NCI-H146 (cell line): ENCODE data around the gene CNN2.

Source experiments
- DNase-seq: peaks from one replicate; lab custom pipeline; 2025; lab: John Stamatoyannopoulos, UW

The CNN2 gene

DNA sequence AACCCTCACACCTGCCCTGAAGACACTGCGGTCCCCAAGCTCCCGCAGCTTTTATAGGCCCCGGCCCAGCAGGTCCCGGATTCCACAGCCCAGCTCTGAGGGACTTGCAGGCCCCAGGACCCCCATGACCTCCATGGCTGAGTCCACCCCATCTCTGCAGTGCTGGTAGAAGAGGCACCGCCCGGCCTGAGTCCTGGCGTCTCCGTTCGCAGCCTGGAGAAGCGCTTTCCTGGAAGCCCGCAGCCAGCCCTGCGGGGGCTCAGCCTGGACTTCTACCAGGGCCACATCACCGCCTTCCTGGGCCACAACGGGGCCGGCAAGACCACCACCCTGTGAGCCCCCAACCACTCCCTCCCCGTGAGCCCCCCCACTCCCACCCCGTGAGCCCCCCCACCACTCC is 22.7 kb downstream of the CNN2 start:
- DNase-seq, result no peak

DNA sequence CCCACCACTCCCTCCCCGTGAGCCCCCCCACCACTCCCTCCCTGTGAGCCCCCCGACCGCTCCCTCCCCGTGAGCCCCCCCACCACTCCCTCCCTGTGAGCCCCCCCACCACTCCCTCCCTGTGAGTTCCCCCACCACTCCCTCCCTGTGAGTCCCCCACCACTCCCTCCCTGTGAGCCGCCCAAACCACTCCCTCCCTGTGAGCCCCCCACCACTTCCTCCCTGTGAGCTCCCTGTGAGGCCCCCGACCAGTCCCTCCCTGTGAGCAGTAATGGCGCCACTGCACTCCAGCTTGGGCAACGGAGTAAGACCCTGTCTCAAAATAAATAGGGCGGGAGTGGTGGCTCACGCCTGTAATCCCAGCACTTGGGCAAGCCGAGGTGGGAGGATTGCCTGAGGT is 23.4 kb downstream of the CNN2 start:
- DNase-seq, result no peak

DNA sequence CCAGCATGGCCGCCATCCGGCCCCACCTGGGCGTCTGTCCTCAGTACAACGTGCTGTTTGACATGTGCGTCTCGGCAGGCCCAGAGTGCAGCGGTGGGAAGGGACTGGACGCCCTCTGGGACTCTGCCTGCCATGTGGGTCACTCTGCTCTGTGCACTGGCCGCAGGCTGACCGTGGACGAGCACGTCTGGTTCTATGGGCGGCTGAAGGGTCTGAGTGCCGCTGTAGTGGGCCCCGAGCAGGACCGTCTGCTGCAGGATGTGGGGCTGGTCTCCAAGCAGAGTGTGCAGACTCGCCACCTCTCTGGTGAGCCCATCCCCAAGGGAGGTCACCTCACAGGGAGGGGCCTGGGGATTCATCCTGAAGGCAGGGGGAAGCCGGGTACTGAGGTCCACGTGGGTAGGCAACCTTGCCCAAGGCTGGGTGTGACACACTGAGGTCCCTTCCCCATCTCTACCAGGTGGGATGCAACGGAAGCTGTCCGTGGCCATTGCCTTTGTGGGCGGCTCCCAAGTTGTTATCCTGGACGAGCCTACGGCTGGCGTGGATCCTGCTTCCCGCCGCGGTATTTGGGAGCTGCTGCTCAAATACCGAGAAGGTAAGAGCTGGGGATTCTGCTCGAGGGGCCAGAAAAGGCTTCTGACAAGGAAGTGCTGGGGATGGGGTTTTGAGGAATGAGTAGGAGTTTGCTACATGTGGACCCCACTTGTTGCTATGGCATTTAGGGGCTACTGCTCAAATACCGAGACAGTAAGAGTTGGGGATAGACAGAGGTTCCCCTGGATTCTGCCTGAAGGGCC is 24.8 kb downstream of the CNN2 start:
- DNase-seq, result no peak

DNA sequence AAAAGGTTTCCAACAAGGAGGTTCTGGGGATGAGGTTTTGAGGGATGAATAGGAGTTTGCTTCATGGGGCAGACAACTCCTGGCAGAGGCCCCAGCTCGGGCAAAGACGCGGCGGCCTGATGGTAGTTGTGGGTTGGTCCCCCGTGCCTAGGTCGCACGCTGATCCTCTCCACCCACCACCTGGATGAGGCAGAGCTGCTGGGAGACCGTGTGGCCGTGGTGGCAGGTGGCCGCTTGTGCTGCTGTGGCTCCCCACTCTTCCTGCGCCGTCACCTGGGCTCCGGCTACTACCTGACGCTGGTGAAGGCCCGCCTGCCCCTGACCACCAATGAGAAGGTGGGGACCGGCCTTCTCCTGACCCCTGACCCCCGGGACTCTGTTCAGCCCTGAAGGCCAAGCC is 25.4 kb downstream of the CNN2 start:
- no peak for DNase-seq

DNA sequence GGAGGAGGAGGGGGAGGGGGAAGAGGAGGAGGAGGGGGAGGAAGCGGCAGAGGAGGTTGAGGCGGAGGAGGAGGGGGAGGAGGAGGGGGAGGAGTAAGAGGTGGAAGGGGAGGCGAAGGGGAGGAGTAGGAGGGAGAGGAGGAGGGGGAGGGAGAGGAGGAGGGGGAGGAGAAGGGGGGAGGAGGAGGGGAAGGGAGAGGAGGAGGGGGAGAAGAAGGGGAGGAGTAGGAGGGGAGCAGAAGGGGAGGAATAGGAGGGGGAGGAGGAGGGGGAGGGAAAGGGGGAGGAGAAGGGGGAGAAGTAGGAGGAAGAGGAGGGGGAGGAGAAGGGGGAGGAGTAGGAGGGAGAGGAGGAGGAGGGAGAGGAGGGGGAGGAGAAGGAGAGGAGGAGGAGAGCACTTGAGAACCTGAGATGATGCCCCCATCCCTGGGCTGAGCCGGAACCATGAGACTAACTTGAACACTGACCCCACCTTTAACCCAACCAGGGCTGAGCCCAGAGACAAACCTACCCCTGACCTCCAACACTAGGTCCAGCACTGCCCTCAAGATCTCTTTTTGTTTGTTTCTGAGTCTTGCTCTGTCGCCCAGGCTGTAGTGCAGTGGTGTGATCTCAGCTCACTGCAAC is 26.1 kb downstream of the CNN2 start:
- DNase-seq, result no peak

DNA sequence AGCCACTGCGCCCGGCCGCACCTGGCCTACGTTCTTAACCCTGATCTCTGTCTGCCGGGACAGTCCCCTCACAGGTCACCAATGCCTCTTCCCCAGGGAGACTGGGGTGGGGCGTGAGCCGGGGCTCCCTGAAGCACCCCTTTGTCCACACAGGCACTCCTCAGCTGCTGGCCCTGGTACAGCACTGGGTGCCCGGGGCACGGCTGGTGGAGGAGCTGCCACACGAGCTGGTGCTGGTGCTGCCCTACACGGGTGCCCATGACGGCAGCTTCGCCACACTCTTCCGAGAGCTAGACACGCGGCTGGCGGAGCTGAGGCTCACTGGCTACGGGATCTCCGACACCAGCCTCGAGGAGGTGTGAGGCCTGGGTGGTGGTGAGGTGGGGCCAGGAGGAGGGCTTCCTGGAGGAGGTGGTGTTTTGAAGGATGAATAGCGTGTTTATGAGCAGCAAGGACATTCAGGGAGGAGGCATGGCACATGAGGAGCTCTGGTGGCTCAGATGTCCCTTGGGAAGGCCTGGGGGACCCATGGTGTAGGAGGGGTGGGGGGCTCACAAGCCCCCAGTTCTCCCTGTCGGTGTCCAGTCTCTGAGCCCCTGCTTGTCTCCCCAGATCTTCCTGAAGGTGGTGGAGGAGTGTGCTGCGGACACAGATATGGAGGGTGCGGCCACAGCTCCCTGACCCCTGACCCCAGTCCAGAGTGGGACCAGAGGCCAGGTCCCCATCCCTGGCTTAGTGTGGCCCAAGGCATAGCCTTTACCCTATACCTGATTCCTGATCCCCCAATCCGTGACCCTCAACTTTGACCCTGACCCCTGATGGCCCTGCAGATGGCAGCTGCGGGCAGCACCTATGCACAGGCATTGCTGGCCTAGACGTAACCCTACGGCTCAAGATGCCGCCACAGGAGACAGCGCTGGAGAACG is 27.0 kb downstream of the CNN2 start:
- DNase-seq, result no peak

DNA sequence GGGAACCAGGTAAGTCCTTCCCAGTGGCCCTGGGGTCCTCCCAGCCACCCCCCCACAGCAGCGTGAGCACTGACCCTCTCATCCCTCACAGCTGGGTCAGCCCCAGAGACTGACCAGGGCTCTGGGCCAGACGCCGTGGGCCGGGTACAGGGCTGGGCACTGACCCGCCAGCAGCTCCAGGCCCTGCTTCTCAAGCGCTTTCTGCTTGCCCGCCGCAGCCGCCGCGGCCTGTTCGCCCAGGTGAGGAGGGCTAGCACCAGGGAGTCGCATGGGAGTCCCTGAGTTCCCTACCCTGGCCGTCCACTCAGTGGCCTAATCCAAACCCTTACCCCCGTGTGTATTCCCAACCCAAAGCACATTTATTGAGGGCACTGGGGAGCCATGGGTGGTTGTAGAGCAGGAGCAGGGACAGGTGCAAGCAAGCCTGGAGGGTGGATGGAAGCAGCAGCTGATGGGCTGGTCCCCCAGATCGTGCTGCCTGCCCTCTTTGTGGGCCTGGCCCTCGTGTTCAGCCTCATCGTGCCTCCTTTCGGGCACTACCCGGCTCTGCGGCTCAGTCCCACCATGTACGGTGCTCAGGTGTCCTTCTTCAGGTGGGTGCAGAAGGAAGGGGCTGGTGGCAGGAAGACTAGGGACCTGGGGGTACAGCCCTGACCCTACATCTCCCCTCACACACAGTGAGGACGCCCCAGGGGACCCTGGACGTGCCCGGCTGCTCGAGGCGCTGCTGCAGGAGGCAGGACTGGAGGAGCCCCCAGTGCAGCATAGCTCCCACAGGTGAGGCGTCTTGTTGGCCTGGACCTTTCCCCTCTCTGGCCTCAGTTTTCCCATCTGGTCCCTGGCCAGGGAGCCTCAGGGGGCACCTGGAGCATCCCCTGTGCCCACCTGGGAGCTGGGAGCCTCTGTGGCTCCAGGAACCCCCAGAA is 28.0 kb downstream of the CNN2 start:
- no peak for DNase-seq

DNA sequence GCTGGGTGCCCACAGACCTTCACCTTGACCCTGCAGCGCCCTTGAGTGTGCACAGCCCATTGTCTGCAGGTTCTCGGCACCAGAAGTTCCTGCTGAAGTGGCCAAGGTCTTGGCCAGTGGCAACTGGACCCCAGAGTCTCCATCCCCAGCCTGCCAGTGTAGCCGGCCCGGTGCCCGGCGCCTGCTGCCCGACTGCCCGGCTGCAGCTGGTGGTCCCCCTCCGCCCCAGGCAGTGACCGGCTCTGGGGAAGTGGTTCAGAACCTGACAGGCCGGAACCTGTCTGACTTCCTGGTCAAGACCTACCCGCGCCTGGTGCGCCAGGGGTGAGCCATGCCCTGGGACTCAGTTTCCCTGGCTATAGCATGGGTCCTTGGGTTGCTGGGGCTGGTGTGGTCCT is 28.6 kb downstream of the CNN2 start:
- DNase-seq, result no peak

DNA sequence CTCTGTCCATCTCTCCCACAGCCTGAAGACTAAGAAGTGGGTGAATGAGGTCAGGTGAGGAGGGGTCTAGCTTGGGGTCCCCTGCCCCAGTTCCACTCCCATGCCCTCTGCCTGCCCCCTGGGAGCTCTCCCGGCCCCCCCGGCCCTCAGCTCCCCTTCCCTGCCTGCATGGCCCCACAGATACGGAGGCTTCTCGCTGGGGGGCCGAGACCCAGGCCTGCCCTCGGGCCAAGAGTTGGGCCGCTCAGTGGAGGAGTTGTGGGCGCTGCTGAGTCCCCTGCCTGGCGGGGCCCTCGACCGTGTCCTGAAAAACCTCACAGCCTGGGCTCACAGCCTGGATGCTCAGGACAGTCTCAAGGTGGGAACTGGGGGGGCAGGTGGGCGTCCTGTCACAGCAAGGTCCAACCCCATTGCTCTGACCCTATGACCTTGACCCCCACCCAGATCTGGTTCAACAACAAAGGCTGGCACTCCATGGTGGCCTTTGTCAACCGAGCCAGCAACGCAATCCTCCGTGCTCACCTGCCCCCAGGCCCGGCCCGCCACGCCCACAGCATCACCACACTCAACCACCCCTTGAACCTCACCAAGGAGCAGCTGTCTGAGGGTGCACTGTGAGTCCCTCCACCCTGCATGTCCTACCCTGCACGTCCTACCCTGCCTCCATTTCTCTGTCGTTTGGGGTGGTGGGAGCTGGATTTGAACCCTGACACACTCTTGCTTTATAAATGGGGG is 29.6 kb downstream of the CNN2 start:
- no peak for DNase-seq

DNA sequence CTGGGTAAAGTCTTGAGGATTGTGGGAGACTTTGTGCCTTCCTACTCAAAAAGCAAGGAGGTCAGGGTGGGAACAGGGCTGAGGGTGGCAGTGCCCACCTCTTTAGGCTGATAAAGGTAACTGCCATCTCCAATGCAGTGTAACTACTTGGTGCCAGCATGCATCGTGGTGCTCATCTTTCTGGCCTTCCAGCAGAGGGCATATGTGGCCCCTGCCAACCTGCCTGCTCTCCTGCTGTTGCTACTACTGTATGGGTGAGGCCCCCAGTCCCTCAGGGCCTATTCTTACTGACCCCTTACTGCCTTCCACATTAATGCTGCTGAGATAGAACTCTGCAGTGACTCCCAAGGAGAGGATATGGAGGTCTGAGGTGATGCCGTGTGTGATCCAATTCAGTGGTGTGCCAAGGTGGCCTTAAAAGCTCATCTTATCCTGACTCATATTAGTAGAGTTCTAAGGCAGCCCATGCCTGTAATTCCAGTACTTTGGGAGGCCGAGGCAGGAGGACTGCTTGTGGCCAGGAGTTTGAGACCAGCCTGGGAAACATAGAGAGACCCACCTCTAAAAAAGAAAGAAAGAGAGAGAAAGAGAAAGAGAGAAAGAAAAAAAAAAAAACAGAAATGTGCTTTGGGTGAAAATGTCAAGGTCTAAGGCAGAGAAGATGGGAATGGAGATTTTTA is 30.9 kb downstream of the CNN2 start:
- no peak for DNase-seq

DNA sequence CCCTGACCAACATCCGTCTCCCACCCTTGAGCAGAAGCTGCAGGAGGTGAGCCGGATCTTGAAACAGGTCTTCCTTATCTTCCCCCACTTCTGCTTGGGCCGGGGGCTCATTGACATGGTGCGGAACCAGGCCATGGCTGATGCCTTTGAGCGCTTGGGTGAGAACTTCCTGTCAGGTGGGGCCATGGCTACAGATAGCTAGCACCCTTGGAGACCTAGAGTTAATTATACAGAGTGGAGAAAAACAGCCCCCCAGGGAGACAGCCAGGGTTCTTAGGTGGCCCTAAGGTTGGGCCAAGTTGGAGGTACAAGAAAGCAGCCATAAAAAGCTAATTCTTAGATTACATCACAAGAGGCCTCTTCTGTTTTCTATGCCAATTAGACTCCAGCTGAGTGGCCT is 31.7 kb downstream of the CNN2 start:
- DNase-seq, result no peak

DNA sequence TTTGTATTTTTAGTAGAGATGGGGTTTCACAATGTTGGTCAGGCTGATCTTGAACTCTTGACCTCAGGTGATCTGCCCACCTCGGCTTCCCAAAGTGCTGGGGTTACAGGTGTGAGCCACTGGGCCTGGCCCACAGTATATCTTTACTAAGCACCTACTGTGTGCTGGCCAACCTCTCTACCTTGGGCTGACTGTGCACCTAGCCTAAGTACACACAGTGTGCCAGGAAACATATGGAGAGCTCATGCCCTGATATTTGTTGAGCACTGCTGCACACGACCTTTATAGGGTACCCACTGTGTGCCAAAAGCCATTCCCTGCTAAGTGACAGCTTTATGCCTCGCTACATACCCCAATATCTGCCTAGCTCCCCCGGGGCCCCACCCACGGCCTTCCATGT is 34.3 kb downstream of the CNN2 start:
- DNase-seq, result no peak

DNA sequence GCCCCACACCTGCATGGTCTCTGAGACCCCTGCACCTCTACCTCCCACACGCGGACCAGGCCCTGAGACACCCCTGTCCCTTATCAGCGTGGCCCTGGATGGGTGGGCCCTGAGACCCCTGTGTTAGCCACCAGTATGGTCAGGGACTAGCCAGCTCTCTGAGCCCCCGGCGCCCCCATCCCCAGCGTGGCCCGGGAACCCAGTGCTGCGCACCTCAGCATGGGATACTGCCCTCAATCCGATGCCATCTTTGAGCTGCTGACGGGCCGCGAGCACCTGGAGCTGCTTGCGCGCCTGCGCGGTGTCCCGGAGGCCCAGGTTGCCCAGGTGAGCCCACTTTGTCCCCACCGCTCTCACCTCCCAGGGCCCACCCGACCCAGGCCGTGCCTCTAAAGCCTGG is 35.6 kb downstream of the CNN2 start:
- DNase-seq, result no peak

DNA sequence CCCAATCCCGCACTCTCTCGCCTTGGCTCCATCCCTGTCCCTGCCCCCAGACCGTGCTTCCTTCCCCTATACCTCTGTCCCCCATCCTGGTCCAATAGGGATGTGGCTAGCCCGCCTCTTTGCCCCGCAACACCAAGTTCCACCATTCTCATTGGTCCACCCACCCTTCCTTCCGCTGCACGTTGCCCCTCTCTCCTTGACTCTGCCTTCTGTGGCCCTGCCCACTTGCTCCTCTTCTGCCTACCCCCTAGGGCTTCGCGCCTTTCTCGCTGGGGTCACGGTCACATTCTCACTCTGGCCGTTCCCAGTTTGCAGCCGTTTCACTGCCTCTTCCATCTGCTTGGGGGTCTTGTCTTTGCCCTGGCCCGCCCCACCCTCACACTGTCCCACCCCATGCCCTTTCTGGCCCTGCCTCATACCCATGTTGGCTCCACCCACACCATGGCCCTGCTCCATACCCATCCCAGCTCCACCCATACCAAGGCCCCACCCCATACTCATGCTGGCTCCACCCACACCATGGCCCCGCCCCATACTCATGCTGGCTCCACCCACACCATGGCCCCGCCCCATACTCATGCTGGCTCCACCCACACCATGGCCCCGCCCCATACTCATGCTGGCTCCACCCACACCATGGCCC is 36.1 kb downstream of the CNN2 start:
- DNase-seq, result no peak

DNA sequence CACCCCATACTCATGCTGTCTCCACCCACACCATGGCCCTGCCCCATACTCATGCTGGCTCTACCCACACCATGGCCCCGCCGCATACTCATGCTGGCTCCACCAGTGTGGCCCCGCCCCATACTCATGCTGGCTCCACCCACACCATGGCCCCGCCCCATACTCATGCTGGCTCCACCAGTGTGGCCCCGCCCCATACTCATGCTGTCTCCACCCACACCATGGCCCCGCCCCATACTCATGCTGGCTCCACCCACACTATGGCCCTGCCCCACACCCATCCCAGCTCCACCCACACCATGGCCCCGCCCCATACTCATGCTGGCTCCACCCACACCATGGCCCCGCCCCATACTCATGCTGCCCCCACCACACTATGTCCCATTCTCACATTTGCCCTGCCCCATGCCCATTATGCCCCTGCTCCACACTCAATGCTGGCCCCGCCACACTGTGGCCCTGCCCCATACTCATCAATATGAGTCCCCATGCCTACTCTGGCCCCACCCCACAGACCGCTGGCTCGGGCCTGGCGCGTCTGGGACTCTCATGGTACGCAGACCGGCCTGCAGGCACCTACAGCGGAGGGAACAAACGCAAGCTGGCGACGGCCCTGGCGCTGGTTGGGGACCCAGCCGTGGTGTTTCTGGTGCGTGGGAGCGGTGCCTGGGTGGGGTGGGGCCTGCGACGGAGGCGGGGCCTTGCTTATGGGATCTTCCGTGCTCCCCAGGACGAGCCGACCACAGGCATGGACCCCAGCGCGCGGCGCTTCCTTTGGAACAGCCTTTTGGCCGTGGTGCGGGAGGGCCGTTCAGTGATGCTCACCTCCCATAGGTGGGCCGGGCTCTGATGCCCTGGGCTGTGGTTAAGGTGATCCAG is 36.9 kb downstream of the CNN2 start:
- no peak for DNase-seq

DNA sequence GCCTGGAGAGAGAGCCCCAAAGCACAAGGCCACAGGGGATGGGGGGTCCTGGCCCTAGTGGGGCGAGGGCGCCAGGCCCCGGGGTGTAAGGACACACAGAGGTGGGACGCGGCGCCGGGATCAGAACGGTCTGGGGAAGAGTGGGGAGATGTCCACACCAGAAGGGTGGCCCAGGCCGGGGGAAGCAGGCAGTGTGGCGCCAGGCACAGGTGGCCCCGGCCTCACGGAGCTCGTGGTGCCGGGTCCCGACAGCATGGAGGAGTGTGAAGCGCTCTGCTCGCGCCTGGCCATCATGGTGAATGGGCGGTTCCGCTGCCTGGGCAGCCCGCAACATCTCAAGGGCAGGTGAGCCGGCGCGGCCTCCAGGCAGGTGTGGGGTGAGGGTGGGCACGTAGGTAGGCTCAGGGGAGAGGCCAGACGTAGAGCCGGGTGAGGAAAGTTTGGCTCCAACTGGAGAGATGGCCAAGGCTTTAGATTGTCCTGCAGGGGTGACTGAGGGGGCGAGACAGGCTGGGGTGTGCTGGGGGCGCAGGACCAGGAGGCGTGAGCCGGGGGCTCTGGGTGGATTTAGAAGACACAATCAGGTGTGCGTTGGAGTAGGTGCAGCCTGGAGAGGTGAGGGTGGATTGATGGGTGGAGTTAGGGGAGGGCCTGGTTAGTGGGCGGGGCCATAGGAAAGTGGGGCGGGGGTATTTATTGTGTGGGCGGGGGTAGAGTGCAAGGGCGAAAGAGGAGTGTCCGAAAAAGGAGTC is 37.7 kb downstream of the CNN2 start:
- peak; percentile 32 for DNase-seq

DNA sequence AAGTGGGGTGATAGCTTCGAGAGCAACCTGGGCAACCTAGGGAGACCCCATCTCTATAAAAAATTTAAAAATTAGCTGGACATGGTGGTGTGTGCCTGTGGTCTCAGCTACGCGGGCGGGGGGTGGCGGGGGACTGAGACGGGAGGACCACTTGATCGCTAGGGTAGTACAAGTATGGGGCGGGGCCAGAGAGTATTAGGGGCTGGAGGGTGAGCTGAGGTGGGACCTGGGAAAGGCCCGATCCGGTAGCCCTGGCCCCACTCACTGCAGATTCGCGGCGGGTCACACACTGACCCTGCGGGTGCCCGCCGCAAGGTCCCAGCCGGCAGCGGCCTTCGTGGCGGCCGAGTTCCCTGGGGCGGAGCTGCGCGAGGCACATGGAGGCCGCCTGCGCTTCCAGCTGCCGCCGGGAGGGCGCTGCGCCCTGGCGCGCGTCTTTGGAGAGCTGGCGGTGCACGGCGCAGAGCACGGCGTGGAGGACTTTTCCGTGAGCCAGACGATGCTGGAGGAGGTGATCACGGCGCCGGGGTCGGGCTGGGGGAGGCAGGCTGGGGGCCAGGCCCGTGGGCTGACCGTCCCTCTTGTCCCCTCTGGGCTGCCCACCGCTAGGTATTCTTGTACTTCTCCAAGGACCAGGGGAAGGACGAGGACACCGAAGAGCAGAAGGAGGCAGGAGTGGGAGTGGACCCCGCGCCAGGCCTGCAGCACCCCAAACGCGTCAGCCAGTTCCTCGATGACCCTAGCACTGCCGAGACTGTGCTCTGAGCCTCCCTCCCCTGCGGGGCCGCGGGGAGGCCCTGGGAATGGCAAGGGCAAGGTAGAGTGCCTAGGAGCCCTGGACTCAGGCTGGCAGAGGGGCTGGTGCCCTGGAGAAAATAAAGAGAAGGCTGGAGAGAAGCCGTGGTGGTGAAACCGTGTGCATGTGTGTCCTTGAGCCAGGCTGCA is 38.5 kb downstream of the CNN2 start:
- DNase-seq, result peak; percentile 38
